Sigmoid colon (tissue), 7 donors: ENCODE results near the gene CES5A. TPM values are rescaled to one million over a fixed set of nuclear protein-coding genes. Genes with fewer than 3 reads are reported as not detected.

Experiments used
- DNase-seq: peaks from one replicate; pipeline ENCODE4 v3.0.0-alpha.2; 2019
- H3K27ac ChIP-seq, 4 donors: fragments of 200-600 bp; sonication (generic); one replicate each; pipeline ENCODE4 v1.5.1; 2016 to 2019; ENCODE audit warnings: mild to moderate bottlenecking in 1 of 4
- H3K27me3 ChIP-seq, 3 donors: fragments of 200-600 bp; sonication (generic); one replicate each; pipeline ENCODE4 v1.5.1; 2019; ENCODE audit warnings: mild to moderate bottlenecking in 1 of 3
- H3K36me3 ChIP-seq, 4 donors: fragments of 200-600 bp; sonication (generic); one replicate each; pipeline ENCODE4 v1.5.1; 2016 to 2019
- H3K4me1 ChIP-seq, 4 donors: fragments of 200-600 bp; sonication (generic); one replicate each; pipeline ENCODE4 v1.5.1; 2017 to 2019
- H3K4me3 ChIP-seq, 4 donors: fragments of 200-600 bp; sonication (generic); one replicate each; pipeline ENCODE4 v1.5.1; 2017 to 2019; ENCODE audit warnings: mild to moderate bottlenecking in 2 of 4, moderate library complexity in 1 of 4
- H3K9me3 ChIP-seq, 4 donors: fragments of 200-600 bp in 3 of 4; sonication (generic) in 3 of 4; one replicate each; pipeline versions ENCODE4 v1.5.1 to v1.6.1; 2013 to 2019
- EP300 ChIP-seq, 4 donors: sonication (generic); formaldehyde crosslinking; IDR thresholded peaks; one replicate each; pipeline ENCODE4 v1.6.1; 2017; ENCODE audit warnings: antibody characterized with exemption in 4 of 4
- POLR2A ChIP-seq, 2 donors: fragments of 450-650 bp; IDR thresholded peaks; one replicate each; pipeline ENCODE4 v1.6.1; 2016; ENCODE audit warnings: antibody characterized with exemption in 2 of 2, mild to moderate bottlenecking in 2 of 2, moderate library complexity in 2 of 2
- POLR2AphosphoS5 ChIP-seq, 4 donors: sonication (generic); formaldehyde crosslinking; IDR thresholded peaks; one replicate each; pipeline ENCODE4 v1.6.1; 2017; ENCODE audit warnings: antibody characterized with exemption in 4 of 4
- WGBS, 2 donors: extraction: QIAGEN DNeasy Blood & Tissue Kit; methylation state at CpG; one replicate each; pipeline ENCODE4 v1.1.7; 2013; 5-methylcytosine and 5-hydroxymethylcytosine counted together
- intact Hi-C: fragments of 100-400 bp; cut with DNase I; formaldehyde crosslinking; loops from one replicate; pipeline ENCODE4 v1.15.1; 2023
- polyA plus RNA-seq, 3 donors: library from polyadenylated mRNA; stranded (reverse); fragments of 200-250 nt; gene quantifications; one replicate each; pipeline ENCODE4 v1.2.3, GENCODE V29; 2013
- total RNA-seq, 4 donors: library from RNA; depleted of rRNA; stranded (reverse); fragments of >200 nt; gene quantifications; one replicate each; pipeline ENCODE4 v1.1.0, GENCODE V29; 2016
- TF ChIP-seq, protein P1 (sequence below), 4 experiments: fragments of 450-650 bp in 3 of 4; fragments of 200-600 bp in 1 of 4; IDR thresholded peaks; one replicate each; pipeline ENCODE4 v1.5.1; 2016 to 2019; ENCODE audit warnings: antibody characterized with exemption in 4 of 4, mild to moderate bottlenecking in 3 of 4, moderate library complexity in 2 of 4
- donor health status: healthy with polysubstance abuse.
- donor health status: Bipolar disorder and iron deficiency.
- donor health status: healthy.

Gene CES5A
- total and polyA plus RNA-seq, 7 donors: not detected

DNA sequence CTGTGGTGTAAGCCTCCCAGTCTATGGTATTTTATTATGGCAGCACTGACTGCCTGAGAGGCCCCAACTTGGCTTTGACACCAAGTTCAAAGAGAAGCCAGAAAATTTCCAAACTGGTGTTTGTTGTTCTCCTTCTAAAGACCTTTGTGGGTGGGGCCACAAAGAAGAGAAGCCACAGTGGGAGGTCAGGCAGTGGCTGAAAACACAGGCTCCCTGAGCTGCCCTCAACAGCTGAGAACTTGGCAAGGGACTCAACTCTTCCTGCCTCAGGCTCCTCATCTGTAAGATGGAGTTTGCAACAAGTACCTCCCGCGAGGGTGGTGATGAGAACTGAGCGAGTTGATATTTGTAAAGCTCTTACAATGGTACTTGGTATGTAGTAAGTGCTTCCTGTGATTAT lies 18.2 kb downstream of the CES5A start:
- no peaks in the 10 kb centered on the region for H3K27me3 ChIP-seq
- TF ChIP-seq, protein P1, sequence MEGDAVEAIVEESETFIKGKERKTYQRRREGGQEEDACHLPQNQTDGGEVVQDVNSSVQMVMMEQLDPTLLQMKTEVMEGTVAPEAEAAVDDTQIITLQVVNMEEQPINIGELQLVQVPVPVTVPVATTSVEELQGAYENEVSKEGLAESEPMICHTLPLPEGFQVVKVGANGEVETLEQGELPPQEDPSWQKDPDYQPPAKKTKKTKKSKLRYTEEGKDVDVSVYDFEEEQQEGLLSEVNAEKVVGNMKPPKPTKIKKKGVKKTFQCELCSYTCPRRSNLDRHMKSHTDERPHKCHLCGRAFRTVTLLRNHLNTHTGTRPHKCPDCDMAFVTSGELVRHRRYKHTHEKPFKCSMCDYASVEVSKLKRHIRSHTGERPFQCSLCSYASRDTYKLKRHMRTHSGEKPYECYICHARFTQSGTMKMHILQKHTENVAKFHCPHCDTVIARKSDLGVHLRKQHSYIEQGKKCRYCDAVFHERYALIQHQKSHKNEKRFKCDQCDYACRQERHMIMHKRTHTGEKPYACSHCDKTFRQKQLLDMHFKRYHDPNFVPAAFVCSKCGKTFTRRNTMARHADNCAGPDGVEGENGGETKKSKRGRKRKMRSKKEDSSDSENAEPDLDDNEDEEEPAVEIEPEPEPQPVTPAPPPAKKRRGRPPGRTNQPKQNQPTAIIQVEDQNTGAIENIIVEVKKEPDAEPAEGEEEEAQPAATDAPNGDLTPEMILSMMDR (IDR thresholded peaks at IDR 0.05): no peak
- TF ChIP-seq POLR2A (IDR thresholded peaks at IDR 0.05) (no peak), POLR2AphosphoS5 (IDR thresholded peaks at IDR 0.05) (no peak), EP300 (IDR thresholded peaks at IDR 0.05) (no peak)
- H3K4me3 ChIP-seq: no peak overlapping the region
- no peak for DNase-seq
- 87 to 94% methylated on average over 3 of the region's 3 CpGs for WGBS, 2 donors
- H3K27ac ChIP-seq: no peak overlapping the region
- H3K9me3 ChIP-seq: no peaks in the 10 kb centered on the region
- H3K36me3 ChIP-seq: no peaks in the 10 kb centered on the region
- intact Hi-C loops: no loop called here
- no peaks in the 10 kb centered on the region for H3K4me1 ChIP-seq

GRCh38 chr16:55853114-55853513 lies 22.1 kb downstream of the CES5A start:
- intact Hi-C loops: no loop called here

DNA sequence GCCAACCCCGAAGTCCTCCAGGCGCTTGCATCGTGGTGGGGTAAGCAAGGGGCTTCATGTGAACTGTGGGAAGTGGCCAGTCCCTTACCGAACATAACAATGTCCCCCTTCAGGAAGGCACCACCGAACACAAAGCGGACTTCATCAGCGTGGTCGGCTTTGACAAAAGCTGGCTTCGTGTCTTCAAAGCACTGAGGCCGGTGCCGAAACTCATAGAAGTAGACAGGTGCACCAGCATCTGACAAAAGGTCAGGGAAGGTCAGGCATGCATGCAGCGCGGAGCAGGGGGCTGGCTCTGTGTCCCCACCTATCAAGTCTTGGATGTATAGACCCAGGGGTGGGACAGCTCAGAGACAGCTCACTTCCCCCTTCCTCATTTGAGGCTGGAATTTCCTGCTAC lies 25.6 kb downstream of the CES5A start:
- peaks cover 0 to 36% (median 8%) of the 10 kb centered on the region in 3 donors for H3K27me3 ChIP-seq
- no peaks in the 10 kb centered on the region for H3K9me3 ChIP-seq
- no peak overlapping the region for H3K4me3 ChIP-seq
- no peaks in the 10 kb centered on the region for H3K4me1 ChIP-seq
- no peak for TF ChIP-seq POLR2AphosphoS5 (IDR thresholded peaks at IDR 0.05)
- TF ChIP-seq POLR2A (IDR thresholded peaks at IDR 0.05): no peak
- TF ChIP-seq, protein P1 (IDR thresholded peaks at IDR 0.05): no peak
- no peak for TF ChIP-seq EP300 (IDR thresholded peaks at IDR 0.05)
- H3K27ac ChIP-seq: no peak overlapping the region
- intact Hi-C loops: no loop called here
- no peak for DNase-seq
- WGBS, 2 donors: 78% methylated on average over 13 of the region's 13 CpGs
- H3K36me3 ChIP-seq: no peaks in the 10 kb centered on the region

More at GRCh38 chr16:55853114-55853513, 22.1 kb downstream of the CES5A start:
- Histone ChIP-seq H3K27ac (no peak overlapping the region), H3K4me1 (no peaks in the 10 kb centered on the region), H3K9me3 (no peaks in the 10 kb centered on the region), H3K27me3 (peaks cover 0 to 14% (median 8%) of the 10 kb centered on the region in 3 donors), H3K4me3 (no peak overlapping the region), H3K36me3 (no peaks in the 10 kb centered on the region)
- TF ChIP-seq EP300 (IDR thresholded peaks at IDR 0.05): no peak
- no peak for TF ChIP-seq POLR2AphosphoS5 (IDR thresholded peaks at IDR 0.05)
- TF ChIP-seq POLR2A (IDR thresholded peaks at IDR 0.05): no peak
- TF ChIP-seq, protein P1 (IDR thresholded peaks at IDR 0.05): no peak
- no peak for DNase-seq
- 70 to 79% methylated on average over 3 of the region's 3 CpGs for WGBS, 2 donors

- Histone ChIP-seq H3K4me3 (no peak overlapping the region), H3K9me3 (no peaks in the 10 kb centered on the region), H3K36me3 (no peaks in the 10 kb centered on the region), H3K4me1 (no peaks in the 10 kb centered on the region), H3K27me3 (peaks cover 0 to 40% (median 8%) of the 10 kb centered on the region in 3 donors), H3K27ac (no peak overlapping the region)
- no peak for DNase-seq
- TF ChIP-seq POLR2AphosphoS5 (IDR thresholded peaks at IDR 0.05) (no peak), POLR2A (IDR thresholded peaks at IDR 0.05) (no peak), EP300 (IDR thresholded peaks at IDR 0.05) (no peak)
- TF ChIP-seq, protein P1 (IDR thresholded peaks at IDR 0.05): no peak
- intact Hi-C loops: no loop called here
- WGBS, 2 donors: 39 to 62% methylated on average over 11 of the region's 11 CpGs
Observed at GRCh38 chr16:55846598-55847346, 28.4 kb downstream of the CES5A start.

DNA sequence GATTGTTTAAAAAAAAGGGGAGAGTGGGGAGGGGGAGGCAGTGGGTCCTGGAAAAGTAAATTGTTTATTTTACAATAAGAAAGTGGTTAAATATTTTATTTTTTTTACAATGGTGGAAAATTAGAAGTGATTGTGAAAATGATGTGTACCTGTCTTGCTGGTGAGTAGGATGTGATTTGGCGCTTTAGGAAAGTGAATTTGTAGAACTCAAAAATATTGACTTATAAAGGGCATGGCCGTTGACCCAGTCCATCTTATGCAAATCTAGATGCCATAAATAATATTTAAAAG lies 32.1 kb downstream of the CES5A start:
- Histone ChIP-seq H3K27ac (no peak overlapping the region), H3K4me3 (no peak overlapping the region), H3K36me3 (no peaks in the 10 kb centered on the region), H3K4me1 (no peaks in the 10 kb centered on the region), H3K9me3 (no peaks in the 10 kb centered on the region), H3K27me3 (peaks cover 0 to 25% (median 0%) of the 10 kb centered on the region in 3 donors)
- TF ChIP-seq, protein P1 (IDR thresholded peaks at IDR 0.05): peak in 1 of 4 experiments; percentile 13
- no peak for TF ChIP-seq EP300 (IDR thresholded peaks at IDR 0.05)
- no peak for DNase-seq
- 44% methylated on average over 2 of the region's 2 CpGs for WGBS, 2 donors
- intact Hi-C loops: no loop called here
